ENCODE measurements around the gene TPP1.

The TPP1 gene

GRCh38 chr11:6599881-6600390 is 19.3 kb downstream of the TPP1 start:
- DNase-seq (ENCODE audit: insufficient read length, low spot score) (no peak), FAIRE-seq (no peak)
- TF ChIP-seq SPI1 (IDR thresholded peaks at IDR 0.05; ENCODE audit: low read depth, low read length) (no peak), TAF1 (IDR thresholded peaks at IDR 0.05; ENCODE audit: low read depth, low read length) (no peak), POU2F2 (IDR thresholded peaks at IDR 0.05; ENCODE audit: low read depth, low read length) (no peak), PAX5 (IDR thresholded peaks at IDR 0.05; ENCODE audit: insufficient read depth, low read length, severe bottlenecking) (no peak), POLR2AphosphoS5 (IDR thresholded peaks at IDR 0.05; ENCODE audit: low read depth, low read length) (no peak), POLR2A (IDR thresholded peaks at IDR 0.05; ENCODE audit: low read depth, low read length) (no peak)

- no peak for DNase-seq (ENCODE audit: insufficient read length, low spot score)
- no peak for TF ChIP-seq POLR2A (IDR thresholded peaks at IDR 0.05; ENCODE audit: low read depth, low read length)
- TF ChIP-seq SPI1 (IDR thresholded peaks at IDR 0.05; ENCODE audit: low read depth, low read length), result no peak
- no peak for TF ChIP-seq PAX5 (IDR thresholded peaks at IDR 0.05; ENCODE audit: insufficient read depth, low read length, severe bottlenecking)
- no peak for TF ChIP-seq POLR2AphosphoS5 (IDR thresholded peaks at IDR 0.05; ENCODE audit: low read depth, low read length)
- TF ChIP-seq TAF1 (IDR thresholded peaks at IDR 0.05; ENCODE audit: low read depth, low read length), result no peak
- TF ChIP-seq POU2F2 (IDR thresholded peaks at IDR 0.05; ENCODE audit: low read depth, low read length), result no peak
- FAIRE-seq, result no peak
These were observed 19.8 kb downstream of the TPP1 start for GRCh38 chr11:6599449-6599848.

GRCh38 chr11:6598555-6598954 is 20.7 kb downstream of the TPP1 start:
- no peak for DNase-seq (ENCODE audit: insufficient read length, low spot score)
- TF ChIP-seq TAF1 (IDR thresholded peaks at IDR 0.05; ENCODE audit: low read depth, low read length), result no peak
- TF ChIP-seq POLR2A (IDR thresholded peaks at IDR 0.05; ENCODE audit: low read depth, low read length), result no peak
- TF ChIP-seq POLR2AphosphoS5 (IDR thresholded peaks at IDR 0.05; ENCODE audit: low read depth, low read length), result no peak
- TF ChIP-seq PAX5 (IDR thresholded peaks at IDR 0.05; ENCODE audit: insufficient read depth, low read length, severe bottlenecking), result no peak
- no peak for TF ChIP-seq SPI1 (IDR thresholded peaks at IDR 0.05; ENCODE audit: low read depth, low read length)
- no peak for TF ChIP-seq POU2F2 (IDR thresholded peaks at IDR 0.05; ENCODE audit: low read depth, low read length)
- no peak for FAIRE-seq

- DNase-seq (ENCODE audit: insufficient read length, low spot score) (no peak), FAIRE-seq (no peak)
- TF ChIP-seq PAX5 (IDR thresholded peaks at IDR 0.05; ENCODE audit: insufficient read depth, low read length, severe bottlenecking) (no peak), POLR2AphosphoS5 (IDR thresholded peaks at IDR 0.05; ENCODE audit: low read depth, low read length) (no peak), POLR2A (IDR thresholded peaks at IDR 0.05; ENCODE audit: low read depth, low read length) (no peak), TAF1 (IDR thresholded peaks at IDR 0.05; ENCODE audit: low read depth, low read length) (no peak), POU2F2 (IDR thresholded peaks at IDR 0.05; ENCODE audit: low read depth, low read length) (no peak), SPI1 (IDR thresholded peaks at IDR 0.05; ENCODE audit: low read depth, low read length) (no peak)
These were observed 22.9 kb downstream of the TPP1 start for GRCh38 chr11:6596239-6596877.

- FAIRE-seq (no peak), DNase-seq (ENCODE audit: insufficient read length, low spot score) (no peak)
These were observed 25.0 kb downstream of the TPP1 start for GRCh38 chr11:6594142-6594768.

GRCh38 chr11:6588018-6588417 is 31.2 kb downstream of the TPP1 start:
- DNase-seq (ENCODE audit: insufficient read length, low spot score) (no peak), FAIRE-seq (no peak)
- TF ChIP-seq SPI1 (IDR thresholded peaks at IDR 0.05; ENCODE audit: low read depth, low read length), result no peak
- TF ChIP-seq TAF1 (IDR thresholded peaks at IDR 0.05; ENCODE audit: low read depth, low read length), result no peak
- no peak for TF ChIP-seq POLR2AphosphoS5 (IDR thresholded peaks at IDR 0.05; ENCODE audit: low read depth, low read length)
- no peak for TF ChIP-seq PAX5 (IDR thresholded peaks at IDR 0.05; ENCODE audit: insufficient read depth, low read length, severe bottlenecking)
- no peak for TF ChIP-seq POU2F2 (IDR thresholded peaks at IDR 0.05; ENCODE audit: low read depth, low read length)
- TF ChIP-seq POLR2A (IDR thresholded peaks at IDR 0.05; ENCODE audit: low read depth, low read length), result no peak

More at GRCh38 chr11:6594142-6594768, 25.0 kb downstream of the TPP1 start:
- no peak for TF ChIP-seq POU2F2 (IDR thresholded peaks at IDR 0.05; ENCODE audit: low read depth, low read length)
- TF ChIP-seq PAX5 (IDR thresholded peaks at IDR 0.05; ENCODE audit: insufficient read depth, low read length, severe bottlenecking), result no peak
- no peak for TF ChIP-seq POLR2A (IDR thresholded peaks at IDR 0.05; ENCODE audit: low read depth, low read length)
- TF ChIP-seq POLR2AphosphoS5 (IDR thresholded peaks at IDR 0.05; ENCODE audit: low read depth, low read length), result no peak
- no peak for TF ChIP-seq TAF1 (IDR thresholded peaks at IDR 0.05; ENCODE audit: low read depth, low read length)
- no peak for TF ChIP-seq SPI1 (IDR thresholded peaks at IDR 0.05; ENCODE audit: low read depth, low read length)

DNA sequence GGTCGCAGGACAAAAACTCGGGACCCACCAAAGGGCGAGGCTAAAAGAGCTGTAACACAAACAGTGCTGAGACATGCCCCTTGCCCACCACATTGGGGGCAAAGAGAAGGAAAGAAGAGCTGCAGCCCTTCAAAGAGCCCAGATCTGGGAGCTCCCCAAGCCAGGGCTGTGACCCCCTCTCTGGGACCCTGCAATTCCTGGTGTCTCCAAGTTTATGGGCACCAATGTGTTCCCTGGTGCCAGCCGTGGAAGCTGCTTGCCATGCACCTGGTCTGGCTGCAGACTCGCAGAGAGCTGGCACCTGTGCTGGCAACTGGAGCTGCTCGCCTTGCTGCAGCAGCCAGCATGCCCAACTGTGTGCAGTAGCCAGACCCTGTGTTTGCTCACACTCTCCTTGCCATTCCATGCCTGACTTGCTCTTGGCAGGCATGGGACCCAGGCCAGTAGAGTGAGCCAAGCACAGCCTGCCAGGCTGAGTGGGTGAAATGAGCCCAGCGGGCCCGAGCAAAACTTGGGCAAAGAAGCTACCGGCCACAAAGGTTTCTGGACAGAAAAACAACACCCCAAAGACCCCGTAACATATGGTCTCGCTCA is 31.8 kb downstream of the TPP1 start:
- FAIRE-seq, result no peak

GRCh38 chr11:6586434-6587359 is 32.5 kb downstream of the TPP1 start:
- FAIRE-seq (no peak), DNase-seq (ENCODE audit: insufficient read length, low spot score) (no peak)
- TF ChIP-seq POLR2AphosphoS5 (IDR thresholded peaks at IDR 0.05; ENCODE audit: low read depth, low read length) (no peak), SPI1 (IDR thresholded peaks at IDR 0.05; ENCODE audit: low read depth, low read length) (no peak)

More for the DNA sequence above, 31.8 kb downstream of the TPP1 start:
- TF ChIP-seq POU2F2 (IDR thresholded peaks at IDR 0.05; ENCODE audit: low read depth, low read length), result no peak
- no peak for TF ChIP-seq TAF1 (IDR thresholded peaks at IDR 0.05; ENCODE audit: low read depth, low read length)
- no peak for TF ChIP-seq POLR2AphosphoS5 (IDR thresholded peaks at IDR 0.05; ENCODE audit: low read depth, low read length)
- TF ChIP-seq PAX5 (IDR thresholded peaks at IDR 0.05; ENCODE audit: insufficient read depth, low read length, severe bottlenecking), result no peak
- DNase-seq (ENCODE audit: insufficient read length, low spot score), result no peak

DNA sequence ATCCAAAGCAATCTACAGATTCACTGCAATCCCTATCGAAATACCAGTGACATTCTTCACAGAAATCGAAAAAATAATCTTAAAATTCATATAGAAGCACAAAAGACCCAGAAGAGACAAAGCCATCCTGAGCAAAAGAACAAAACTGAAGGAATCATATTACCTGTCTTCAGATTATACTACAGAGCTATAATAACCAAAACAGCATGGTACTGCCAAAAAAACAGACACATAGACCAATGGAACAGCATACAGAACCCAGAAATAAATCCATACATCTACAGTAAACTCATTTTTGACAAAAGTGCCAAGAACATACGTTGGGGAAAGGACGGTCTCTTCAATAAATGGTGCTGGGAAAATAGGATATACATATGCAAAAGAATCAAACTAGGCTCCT is 34.7 kb downstream of the TPP1 start:
- DNase-seq (ENCODE audit: insufficient read length, low spot score), result no peak
- FAIRE-seq, result no peak
- TF ChIP-seq POU2F2 (IDR thresholded peaks at IDR 0.05; ENCODE audit: low read depth, low read length) (no peak), POLR2AphosphoS5 (IDR thresholded peaks at IDR 0.05; ENCODE audit: low read depth, low read length) (no peak), POLR2A (IDR thresholded peaks at IDR 0.05; ENCODE audit: low read depth, low read length) (no peak), PAX5 (IDR thresholded peaks at IDR 0.05; ENCODE audit: insufficient read depth, low read length, severe bottlenecking) (no peak), SPI1 (IDR thresholded peaks at IDR 0.05; ENCODE audit: low read depth, low read length) (no peak), TAF1 (IDR thresholded peaks at IDR 0.05; ENCODE audit: low read depth, low read length) (no peak)

All from GM12891 (cell line).